ENCODE data around the gene DDX49. TPM values are rescaled to one million over a fixed set of nuclear protein-coding genes. Genes with fewer than 3 reads are reported as not detected.

DDX49 gene
- polyA plus RNA-seq, 3 donors: 24.0 to 40.3 (median 27.5) TPM

DNA sequence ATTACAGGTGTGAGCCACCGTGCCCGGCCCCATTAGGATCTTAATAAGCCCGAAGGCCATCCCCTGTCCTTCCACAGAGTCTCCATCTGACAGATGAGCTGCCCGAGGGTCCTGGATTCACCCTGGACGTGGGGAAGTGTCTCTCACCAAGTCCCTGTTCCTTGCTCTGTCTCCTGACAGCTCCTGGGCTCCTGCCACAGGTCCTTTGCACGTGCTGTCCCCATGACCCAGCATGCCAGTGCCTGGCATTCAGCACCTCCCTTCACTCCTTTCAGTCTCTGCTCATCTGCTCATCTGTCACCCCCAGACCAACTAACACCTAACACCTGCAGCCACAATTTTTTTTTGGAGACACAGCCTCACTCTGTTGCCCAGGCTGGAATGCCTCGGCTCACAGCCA, 38.0 kb upstream of the DDX49 start:
- Histone ChIP-seq H4K20me1 (ENCODE audit: insufficient read depth, low read length) (no peaks in the 10 kb centered on the region), H3K79me2 (ENCODE audit: insufficient read depth, low read length) (no peaks in the 10 kb centered on the region), H3K27ac (ENCODE audit: low read depth in 1 of 2, low read length in 2 of 2) (no peak overlapping the region), H3K4me2 (replicated peaks; ENCODE audit: extremely low read depth, low read length, poor library complexity, severe bottlenecking) (no peak overlapping the region), H3K9me3 (replicated peaks in 1 of 2; ENCODE audit: control insufficient read depth in 1 of 2, insufficient read depth in 1 of 2, low read length in 2 of 2) (no peaks in the 10 kb centered on the region), H3K9ac (ENCODE audit: insufficient read depth, low read length, poor library complexity, severe bottlenecking) (no peak overlapping the region), H3K4me3 (replicated peaks in 1 of 3; ENCODE audit: low read depth in 2 of 3, low read length in 3 of 3) (no peak overlapping the region), H3K36me3 (replicated peaks in 1 of 2; ENCODE audit: control insufficient read depth in 1 of 2, insufficient read depth in 2 of 2, low read length in 2 of 2) (no peaks in the 10 kb centered on the region), H2AFZ (ENCODE audit: insufficient read depth, low read depth, low read length, poor library complexity, severe bottlenecking) (no peak overlapping the region), H3K4me1 (ENCODE audit: control insufficient read depth in 1 of 2, insufficient read depth in 2 of 2, low read length in 2 of 2) (no peaks in the 10 kb centered on the region), H3K27me3 (ENCODE audit: control insufficient read depth in 2 of 2, insufficient read depth in 2 of 2, low read length in 2 of 2) (no peaks in the 10 kb centered on the region)
- Mint-ChIP-seq H3K27ac (no peak overlapping the region), H3K36me3 (no peaks in the 10 kb centered on the region), H3K4me3 (no peak overlapping the region), H3K27me3 (ENCODE audit: low read depth in 3 of 3) (peaks cover 0 to 3% (median 2%) of the 10 kb centered on the region in 3 donors), H3K4me1 (peaks cover 2% of the 10 kb centered on the region), H3K9me3 (peaks cover 1 to 8% (median 6%) of the 10 kb centered on the region in 7 donors)
- TF ChIP-seq, protein P1, sequence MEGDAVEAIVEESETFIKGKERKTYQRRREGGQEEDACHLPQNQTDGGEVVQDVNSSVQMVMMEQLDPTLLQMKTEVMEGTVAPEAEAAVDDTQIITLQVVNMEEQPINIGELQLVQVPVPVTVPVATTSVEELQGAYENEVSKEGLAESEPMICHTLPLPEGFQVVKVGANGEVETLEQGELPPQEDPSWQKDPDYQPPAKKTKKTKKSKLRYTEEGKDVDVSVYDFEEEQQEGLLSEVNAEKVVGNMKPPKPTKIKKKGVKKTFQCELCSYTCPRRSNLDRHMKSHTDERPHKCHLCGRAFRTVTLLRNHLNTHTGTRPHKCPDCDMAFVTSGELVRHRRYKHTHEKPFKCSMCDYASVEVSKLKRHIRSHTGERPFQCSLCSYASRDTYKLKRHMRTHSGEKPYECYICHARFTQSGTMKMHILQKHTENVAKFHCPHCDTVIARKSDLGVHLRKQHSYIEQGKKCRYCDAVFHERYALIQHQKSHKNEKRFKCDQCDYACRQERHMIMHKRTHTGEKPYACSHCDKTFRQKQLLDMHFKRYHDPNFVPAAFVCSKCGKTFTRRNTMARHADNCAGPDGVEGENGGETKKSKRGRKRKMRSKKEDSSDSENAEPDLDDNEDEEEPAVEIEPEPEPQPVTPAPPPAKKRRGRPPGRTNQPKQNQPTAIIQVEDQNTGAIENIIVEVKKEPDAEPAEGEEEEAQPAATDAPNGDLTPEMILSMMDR (IDR thresholded peaks at IDR 0.05): no peak
- WGBS (ENCODE audit: insufficient coverage): 97% methylated on average over 7 of the region's 7 CpGs
- no peak for DNase-seq
- intact Hi-C loops (cut with micrococcal nuclease): no loop called here

GRCh38 chr19:18883526-18884304, 35.8 kb upstream of the DDX49 start:
- intact Hi-C loops (cut with micrococcal nuclease): no loop called here
- Mint-ChIP-seq H3K36me3 (no peaks in the 10 kb centered on the region), H3K27me3 (ENCODE audit: low read depth in 3 of 3) (peaks cover 0 to 7% (median 0%) of the 10 kb centered on the region in 3 donors), H3K27ac (peak overlapping the region in 1 of 7 donors; percentile 33), H3K4me1 (peaks cover 2% of the 10 kb centered on the region), H3K4me3 (no peak overlapping the region), H3K9me3 (peaks cover 0 to 4% (median 0%) of the 10 kb centered on the region in 7 donors)
- no peak overlapping the region for H3K9ac ChIP-seq (ENCODE audit: insufficient read depth, low read length, poor library complexity, severe bottlenecking)
- H3K9me3 ChIP-seq (replicated peaks in 1 of 2; ENCODE audit: control insufficient read depth in 1 of 2, insufficient read depth in 1 of 2, low read length in 2 of 2): no peaks in the 10 kb centered on the region
- WGBS (ENCODE audit: insufficient coverage): 91% methylated on average over 27 of the region's 30 CpGs
- no peak overlapping the region for H2AFZ ChIP-seq (ENCODE audit: insufficient read depth, low read depth, low read length, poor library complexity, severe bottlenecking)
- H3K4me3 ChIP-seq (replicated peaks in 1 of 3; ENCODE audit: low read depth in 2 of 3, low read length in 3 of 3): no peak overlapping the region
- no peaks in the 10 kb centered on the region for H3K4me1 ChIP-seq (ENCODE audit: control insufficient read depth in 1 of 2, insufficient read depth in 2 of 2, low read length in 2 of 2)
- H3K79me2 ChIP-seq (ENCODE audit: insufficient read depth, low read length): no peaks in the 10 kb centered on the region
- no peak overlapping the region for H3K4me2 ChIP-seq (replicated peaks; ENCODE audit: extremely low read depth, low read length, poor library complexity, severe bottlenecking)
- TF ChIP-seq, protein P1 (IDR thresholded peaks at IDR 0.05): no peak
- no peak for DNase-seq
- no peaks in the 10 kb centered on the region for H3K36me3 ChIP-seq (replicated peaks in 1 of 2; ENCODE audit: control insufficient read depth in 1 of 2, insufficient read depth in 2 of 2, low read length in 2 of 2)
- H3K27ac ChIP-seq (ENCODE audit: low read depth in 1 of 2, low read length in 2 of 2): no peak overlapping the region
- H3K27me3 ChIP-seq (ENCODE audit: control insufficient read depth in 2 of 2, insufficient read depth in 2 of 2, low read length in 2 of 2): no peaks in the 10 kb centered on the region
- no peaks in the 10 kb centered on the region for H4K20me1 ChIP-seq (ENCODE audit: insufficient read depth, low read length)
